ENCODE data around the gene MAPK8IP2. TPM values are rescaled to one million over a fixed set of nuclear protein-coding genes. Genes with fewer than 3 reads are reported as not detected.

MAPK8IP2 gene
- polyA plus RNA-seq, 2 of the 4 experiments (the other 2 are of a cell fraction): 0.76 to 3.0 TPM

GRCh38 chr22:50560034-50560433 lies 40.6 kb upstream of the MAPK8IP2 start:
- H3K27ac ChIP-seq: no peak overlapping the region
- TF ChIP-seq MAX (IDR thresholded peaks at IDR 0.05) (no peak), ESRRA (IDR thresholded peaks at IDR 0.05; ENCODE audit: borderline replicate concordance, low read length) (no peak)
- WGBS (ENCODE audit: missing lambda C conversion rate): 59% methylated on average over 3 of the region's 3 CpGs
- DNase-seq (ENCODE audit: low read depth in 1 of 2, low spot score in 1 of 2): no peak
- no peak for FAIRE-seq
- H3K4me2 ChIP-seq: no peak overlapping the region
- CTCF ChIA-PET: interaction anchor here (1.0 to 1.7 kb wide), 4 partner anchors 10 to 32 kb away, joined by 3 to 6 read pairs (median 4); partner anchors contain the start of gene KLHDC7B
- no peaks in the 10 kb centered on the region for H3K9me3 ChIP-seq
- no peak for ATAC-seq
- POLR2A ChIA-PET: no interaction called here
- no peaks in the 10 kb centered on the region for H3K4me1 ChIP-seq
- no peak overlapping the region for H3K4me3 ChIP-seq

GRCh38 chr22:50561401-50562358 lies 38.9 kb upstream of the MAPK8IP2 start:
- Histone ChIP-seq H3K9me3 (no peaks in the 10 kb centered on the region), H3K4me3 (no peak overlapping the region), H3K4me2 (no peak overlapping the region), H3K27ac (0 out of 6 replicates have a peak overlapping the region, but pooled peaks of 1 of the 2 experiments have one; percentile 16), H3K4me1 (no peaks in the 10 kb centered on the region)
- ChIA-PET POLR2A (no interaction called here), CTCF (interaction anchor here (0.6 to 1.7 kb wide), 2 partner anchors 10 to 58 kb away, joined by 3 to 5 read pairs; no protein-coding TSS in a partner anchor)
- ATAC-seq (no peak), DNase-seq (ENCODE audit: low read depth in 1 of 2, low spot score in 1 of 2) (no peak), FAIRE-seq (no peak)
- TF ChIP-seq ZNF302 (CRISPR knock-in tag; IDR thresholded peaks at IDR 0.05): no peak
- no peak for TF ChIP-seq CBX8 (IDR thresholded peaks at IDR 0.05)
- no peak for TF ChIP-seq NPAS2 (CRISPR knock-in tag; IDR thresholded peaks at IDR 0.05; ENCODE audit: borderline replicate concordance)
- TF ChIP-seq RAD21 (conservative IDR thresholded peaks at IDR 0.05 in 1 of 2, IDR thresholded peaks at IDR 0.05 in 1 of 2): no peak
- no peak for TF ChIP-seq JUN (IDR thresholded peaks at IDR 0.05)
- WGBS (ENCODE audit: missing lambda C conversion rate): 86% methylated on average over 13 of the region's 34 CpGs

GRCh38 chr22:50562523-50563412 lies 37.8 kb upstream of the MAPK8IP2 start, which contains the start of gene SYCE3:
Gene SYCE3 (minus strand): TSS chr22:50562919. CDS start chr22:50556405, 6,514 bp downstream.
- Histone ChIP-seq H3K4me1 (no peaks in the 10 kb centered on the region), H3K4me3 (peak within 1 kb of the TSS; percentile 64), H3K27ac (peak within 1 kb of the TSS; percentile 76 to 96), H3K9me3 (no peaks in the 10 kb centered on the region), H3K4me2 (peak within 1 kb of the TSS; percentile 98)
- ChIA-PET POLR2A (interaction anchor here (1.0 to 1.6 kb wide), 7 partner anchors 17 to 55 kb away, joined by 3 to 8 read pairs (median 3); partner anchors contain the start of genes KLHDC7B, LMF2, NCAPH2 and SCO2), CTCF (interaction anchor here (0.7 to 4.8 kb wide), 28 partner anchors 9 to 290 kb away, joined by 3 to 53 read pairs (median 4); partner anchors contain the start of genes ARSA, CHKB, CPT1B and KLHDC7B)
- DNase-seq (ENCODE audit: low read depth in 1 of 2, low spot score in 1 of 2): peak; percentile 73 to 91
- 3% methylated on average over 6 of the region's 61 CpGs for WGBS (ENCODE audit: missing lambda C conversion rate)
- peak; percentile 90 to 97 for ATAC-seq
- no peak for FAIRE-seq
- TF ChIP-seq HES2 (IDR thresholded peaks at IDR 0.05) (no peak), CEBPB (IDR thresholded peaks at IDR 0.05) (no peak), NR3C1 (IDR thresholded peaks at IDR 0.05) (no peak), RAD21 (conservative IDR thresholded peaks at IDR 0.05 in 1 of 2, IDR thresholded peaks at IDR 0.05 in 1 of 2) (peak; percentile 34 to 62; a peak in 4 of 5 replicates), MAFK (IDR thresholded peaks at IDR 0.05; ENCODE audit: partially characterized antibody) (no peak), MAZ (IDR thresholded peaks at IDR 0.05; ENCODE audit: borderline replicate concordance, low read depth, low read length) (no peak), PHF8 (IDR thresholded peaks at IDR 0.05; ENCODE audit: borderline replicate concordance, low read depth) (no peak), SREBF2 (IDR thresholded peaks at IDR 0.05) (no peak), EP300 (IDR thresholded peaks at IDR 0.05) (no peak), HMGXB4 (CRISPR knock-in tag; IDR thresholded peaks at IDR 0.05; ENCODE audit: borderline replicate concordance) (no peak), TP53 (CRISPR knock-in tag; IDR thresholded peaks at IDR 0.05) (no peak), USF2 (IDR thresholded peaks at IDR 0.05) (no peak), CTCF (IDR thresholded peaks at IDR 0.05) (peak; percentile 73), JUN (IDR thresholded peaks at IDR 0.05) (peak in 1 of 2 experiments; percentile 16; a peak in 1 of 5 replicates), MAX (IDR thresholded peaks at IDR 0.05) (peak; percentile 40; the same call in 1 of the 2 replicates), HOXA7 (CRISPR knock-in tag; IDR thresholded peaks at IDR 0.05) (no peak), HOXB13 (CRISPR knock-in tag; IDR thresholded peaks at IDR 0.05; ENCODE audit: low read depth) (no peak), EHF (CRISPR knock-in tag; IDR thresholded peaks at IDR 0.05) (no peak), ESRRA (IDR thresholded peaks at IDR 0.05; ENCODE audit: borderline replicate concordance, low read length) (no peak), POLR2A (IDR thresholded peaks at IDR 0.05; ENCODE audit: low read length) (peak; percentile 35; the same call in 1 of the 2 replicates)
